Measurements from ENCODE around the gene PMAIP1.
A peak's percentile ranks its signal among the peaks of the same experiment; 100 is the strongest.
"Not testable (repeated sequence)": the region's sequence is repeated elsewhere in the genome, so short reads cannot be mapped to it uniquely, and the experiment has no call there.

PMAIP1 gene

GRCh38 chr18:59871711-59872362 is 28.0 kb upstream of the PMAIP1 start:
- Mint-ChIP-seq H3K27me3 (no peaks in the 10 kb centered on the region), H3K36me3 (ENCODE audit: insufficient read depth) (no peaks in the 10 kb centered on the region), H3K4me3 (no peak overlapping the region), H3K27ac (ENCODE audit: low read depth) (no peak overlapping the region), H3K9me3 (no peaks in the 10 kb centered on the region), H3K4me1 (peaks cover 5% of the 10 kb centered on the region)
- DNase-seq (ENCODE audit: low spot score in 2 of 2) (no peak), ATAC-seq (replicated peaks; ENCODE audit: extremely low read depth, poor library complexity, severe bottlenecking) (no peak)

- Mint-ChIP-seq H3K4me3 (no peak overlapping the region), H3K27me3 (no peaks in the 10 kb centered on the region), H3K36me3 (ENCODE audit: insufficient read depth) (no peaks in the 10 kb centered on the region), H3K27ac (ENCODE audit: low read depth) (no peak overlapping the region), H3K4me1 (peaks cover 5% of the 10 kb centered on the region), H3K9me3 (no peaks in the 10 kb centered on the region)
- DNase-seq (ENCODE audit: low spot score in 2 of 2) (no peak), ATAC-seq (replicated peaks; ENCODE audit: extremely low read depth, poor library complexity, severe bottlenecking) (no peak)
These were observed 26.2 kb upstream of the PMAIP1 start for GRCh38 chr18:59873641-59874040.

- no peak overlapping the region for H3K4me3 Mint-ChIP-seq
- ATAC-seq (replicated peaks; ENCODE audit: extremely low read depth, poor library complexity, severe bottlenecking) (no peak), DNase-seq (ENCODE audit: low spot score in 2 of 2) (no peak)
- H3K27me3 Mint-ChIP-seq = no peaks in the 10 kb centered on the region
- H3K9me3 Mint-ChIP-seq = no peaks in the 10 kb centered on the region
- peaks cover 5% of the 10 kb centered on the region for H3K4me1 Mint-ChIP-seq
- H3K27ac Mint-ChIP-seq (ENCODE audit: low read depth) = no peak overlapping the region
- H3K36me3 Mint-ChIP-seq (ENCODE audit: insufficient read depth) = no peaks in the 10 kb centered on the region
These were observed 25.6 kb upstream of the PMAIP1 start for GRCh38 chr18:59874166-59874565.

- no peak overlapping the region for H3K27ac Mint-ChIP-seq (ENCODE audit: low read depth)
- H3K9me3 Mint-ChIP-seq = no peaks in the 10 kb centered on the region
- ATAC-seq (replicated peaks; ENCODE audit: extremely low read depth, poor library complexity, severe bottlenecking) (no peak), DNase-seq (ENCODE audit: low spot score in 2 of 2) (no peak)
- no peak overlapping the region for H3K4me3 Mint-ChIP-seq
- H3K27me3 Mint-ChIP-seq = no peaks in the 10 kb centered on the region
- H3K36me3 Mint-ChIP-seq (ENCODE audit: insufficient read depth) = no peaks in the 10 kb centered on the region
- peaks cover 5% of the 10 kb centered on the region for H3K4me1 Mint-ChIP-seq
These were observed 23.5 kb upstream of the PMAIP1 start for GRCh38 chr18:59876310-59876626.

- Mint-ChIP-seq H3K27ac (ENCODE audit: low read depth) (no peak overlapping the region), H3K4me3 (no peak overlapping the region), H3K9me3 (no peaks in the 10 kb centered on the region), H3K4me1 (peaks cover 15% of the 10 kb centered on the region), H3K36me3 (ENCODE audit: insufficient read depth) (no peaks in the 10 kb centered on the region), H3K27me3 (no peaks in the 10 kb centered on the region)
- ATAC-seq (replicated peaks; ENCODE audit: extremely low read depth, poor library complexity, severe bottlenecking) = no peak
- no peak for DNase-seq (ENCODE audit: low spot score in 2 of 2)
These were observed 22.4 kb upstream of the PMAIP1 start for GRCh38 chr18:59877361-59877760.

GRCh38 chr18:59878644-59879043 is 21.2 kb upstream of the PMAIP1 start:
- no peaks in the 10 kb centered on the region for H3K36me3 Mint-ChIP-seq (ENCODE audit: insufficient read depth)
- H3K27me3 Mint-ChIP-seq = no peaks in the 10 kb centered on the region
- DNase-seq (ENCODE audit: low spot score in 2 of 2) (no peak), ATAC-seq (replicated peaks; ENCODE audit: extremely low read depth, poor library complexity, severe bottlenecking) (no peak)
- no peak overlapping the region for H3K27ac Mint-ChIP-seq (ENCODE audit: low read depth)
- H3K4me3 Mint-ChIP-seq = no peak overlapping the region
- H3K4me1 Mint-ChIP-seq = peaks cover 15% of the 10 kb centered on the region
- H3K9me3 Mint-ChIP-seq = no peaks in the 10 kb centered on the region

GRCh38 chr18:59881728-59882656 is 17.8 kb upstream of the PMAIP1 start:
- no peaks in the 10 kb centered on the region for H3K9me3 Mint-ChIP-seq
- H3K36me3 Mint-ChIP-seq (ENCODE audit: insufficient read depth) = no peaks in the 10 kb centered on the region
- peaks cover 16% of the 10 kb centered on the region for H3K4me1 Mint-ChIP-seq
- no peak overlapping the region for H3K4me3 Mint-ChIP-seq
- no peak for ATAC-seq (replicated peaks; ENCODE audit: extremely low read depth, poor library complexity, severe bottlenecking)
- no peak for DNase-seq (ENCODE audit: low spot score in 2 of 2)
- peak overlapping the region; percentile 55 for H3K27ac Mint-ChIP-seq (ENCODE audit: low read depth)
- no peaks in the 10 kb centered on the region for H3K27me3 Mint-ChIP-seq

GRCh38 chr18:59884351-59884750 is 15.4 kb upstream of the PMAIP1 start:
- Mint-ChIP-seq H3K4me1 (peaks cover 16% of the 10 kb centered on the region), H3K27ac (ENCODE audit: low read depth) (no peak overlapping the region), H3K4me3 (no peak overlapping the region), H3K27me3 (no peaks in the 10 kb centered on the region), H3K9me3 (no peaks in the 10 kb centered on the region), H3K36me3 (ENCODE audit: insufficient read depth) (no peaks in the 10 kb centered on the region)
- no peak for DNase-seq (ENCODE audit: low spot score in 2 of 2)
- ATAC-seq (replicated peaks; ENCODE audit: extremely low read depth, poor library complexity, severe bottlenecking) = no peak

- no peak for DNase-seq (ENCODE audit: low spot score in 2 of 2)
- H3K9me3 Mint-ChIP-seq = no peaks in the 10 kb centered on the region
These were observed 14.1 kb upstream of the PMAIP1 start for GRCh38 chr18:59885579-59886163.

GRCh38 chr18:59886399-59886798 is 13.4 kb upstream of the PMAIP1 start:
- not testable (repeated sequence) for H3K9me3 Mint-ChIP-seq; H3K4me3 Mint-ChIP-seq; H3K27me3 Mint-ChIP-seq; ATAC-seq (replicated peaks; ENCODE audit: extremely low read depth, poor library complexity, severe bottlenecking); H3K36me3 Mint-ChIP-seq (ENCODE audit: insufficient read depth); DNase-seq (ENCODE audit: low spot score in 2 of 2)
- Mint-ChIP-seq H3K4me1 (peaks cover 15% of the 10 kb centered on the region), H3K27ac (ENCODE audit: low read depth) (peak overlapping the region; percentile 92)

More at GRCh38 chr18:59885579-59886163, 14.1 kb upstream of the PMAIP1 start:
- Mint-ChIP-seq H3K4me3 (peak overlapping the region; percentile 36), H3K27me3 (no peaks in the 10 kb centered on the region), H3K27ac (ENCODE audit: low read depth) (peak overlapping the region; percentile 92), H3K4me1 (peaks cover 16% of the 10 kb centered on the region), H3K36me3 (ENCODE audit: insufficient read depth) (no peaks in the 10 kb centered on the region)
- peak; percentile 76 for ATAC-seq (replicated peaks; ENCODE audit: extremely low read depth, poor library complexity, severe bottlenecking)

GRCh38 chr18:59892123-59892522 is 7.7 kb upstream of the PMAIP1 start:
- Mint-ChIP-seq H3K4me1 (no peaks in the 10 kb centered on the region), H3K9me3 (no peaks in the 10 kb centered on the region), H3K4me3 (no peak overlapping the region), H3K36me3 (ENCODE audit: insufficient read depth) (no peaks in the 10 kb centered on the region), H3K27ac (ENCODE audit: low read depth) (no peak overlapping the region), H3K27me3 (no peaks in the 10 kb centered on the region)
- ATAC-seq (replicated peaks; ENCODE audit: extremely low read depth, poor library complexity, severe bottlenecking) (no peak), DNase-seq (ENCODE audit: low spot score in 2 of 2) (no peak)

- H3K9me3 Mint-ChIP-seq = no peaks in the 10 kb centered on the region
- peaks cover under 1% of the 10 kb centered on the region for H3K4me1 Mint-ChIP-seq
- ATAC-seq (replicated peaks; ENCODE audit: extremely low read depth, poor library complexity, severe bottlenecking) = no peak
- no peak overlapping the region for H3K4me3 Mint-ChIP-seq
- no peak overlapping the region for H3K27ac Mint-ChIP-seq (ENCODE audit: low read depth)
- peaks cover under 1% of the 10 kb centered on the region for H3K36me3 Mint-ChIP-seq (ENCODE audit: insufficient read depth)
- no peaks in the 10 kb centered on the region for H3K27me3 Mint-ChIP-seq
- DNase-seq (ENCODE audit: low spot score in 2 of 2) = no peak
These were observed 5.8 kb upstream of the PMAIP1 start for GRCh38 chr18:59893971-59894370.
